Measurements from ENCODE around the gene SPIB.

DNA sequence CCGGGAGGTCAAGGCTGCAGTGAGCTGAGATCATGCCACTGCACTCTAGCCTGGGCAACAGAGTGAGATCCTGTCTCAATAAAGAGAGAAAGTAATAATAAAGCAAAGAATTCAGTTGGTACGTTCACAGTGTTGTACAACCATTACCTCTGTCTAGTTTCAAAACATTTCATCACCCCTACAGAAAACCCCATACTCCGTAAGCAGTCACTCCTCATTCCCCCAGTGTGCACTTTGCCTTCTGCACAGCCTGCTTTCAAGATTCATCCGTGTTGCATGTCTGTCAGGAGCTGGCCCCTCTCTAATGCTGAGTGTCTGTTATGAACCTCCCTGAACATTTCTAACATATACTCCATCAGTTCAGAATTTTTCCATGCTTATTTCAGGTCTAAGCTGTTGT is 25.1 kb upstream of the SPIB start:
- TF ChIP-seq, protein P1, sequence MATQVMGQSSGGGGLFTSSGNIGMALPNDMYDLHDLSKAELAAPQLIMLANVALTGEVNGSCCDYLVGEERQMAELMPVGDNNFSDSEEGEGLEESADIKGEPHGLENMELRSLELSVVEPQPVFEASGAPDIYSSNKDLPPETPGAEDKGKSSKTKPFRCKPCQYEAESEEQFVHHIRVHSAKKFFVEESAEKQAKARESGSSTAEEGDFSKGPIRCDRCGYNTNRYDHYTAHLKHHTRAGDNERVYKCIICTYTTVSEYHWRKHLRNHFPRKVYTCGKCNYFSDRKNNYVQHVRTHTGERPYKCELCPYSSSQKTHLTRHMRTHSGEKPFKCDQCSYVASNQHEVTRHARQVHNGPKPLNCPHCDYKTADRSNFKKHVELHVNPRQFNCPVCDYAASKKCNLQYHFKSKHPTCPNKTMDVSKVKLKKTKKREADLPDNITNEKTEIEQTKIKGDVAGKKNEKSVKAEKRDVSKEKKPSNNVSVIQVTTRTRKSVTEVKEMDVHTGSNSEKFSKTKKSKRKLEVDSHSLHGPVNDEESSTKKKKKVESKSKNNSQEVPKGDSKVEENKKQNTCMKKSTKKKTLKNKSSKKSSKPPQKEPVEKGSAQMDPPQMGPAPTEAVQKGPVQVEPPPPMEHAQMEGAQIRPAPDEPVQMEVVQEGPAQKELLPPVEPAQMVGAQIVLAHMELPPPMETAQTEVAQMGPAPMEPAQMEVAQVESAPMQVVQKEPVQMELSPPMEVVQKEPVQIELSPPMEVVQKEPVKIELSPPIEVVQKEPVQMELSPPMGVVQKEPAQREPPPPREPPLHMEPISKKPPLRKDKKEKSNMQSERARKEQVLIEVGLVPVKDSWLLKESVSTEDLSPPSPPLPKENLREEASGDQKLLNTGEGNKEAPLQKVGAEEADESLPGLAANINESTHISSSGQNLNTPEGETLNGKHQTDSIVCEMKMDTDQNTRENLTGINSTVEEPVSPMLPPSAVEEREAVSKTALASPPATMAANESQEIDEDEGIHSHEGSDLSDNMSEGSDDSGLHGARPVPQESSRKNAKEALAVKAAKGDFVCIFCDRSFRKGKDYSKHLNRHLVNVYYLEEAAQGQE (IDR thresholded peaks at IDR 0.05): no peak
- TF ChIP-seq, protein P2, sequence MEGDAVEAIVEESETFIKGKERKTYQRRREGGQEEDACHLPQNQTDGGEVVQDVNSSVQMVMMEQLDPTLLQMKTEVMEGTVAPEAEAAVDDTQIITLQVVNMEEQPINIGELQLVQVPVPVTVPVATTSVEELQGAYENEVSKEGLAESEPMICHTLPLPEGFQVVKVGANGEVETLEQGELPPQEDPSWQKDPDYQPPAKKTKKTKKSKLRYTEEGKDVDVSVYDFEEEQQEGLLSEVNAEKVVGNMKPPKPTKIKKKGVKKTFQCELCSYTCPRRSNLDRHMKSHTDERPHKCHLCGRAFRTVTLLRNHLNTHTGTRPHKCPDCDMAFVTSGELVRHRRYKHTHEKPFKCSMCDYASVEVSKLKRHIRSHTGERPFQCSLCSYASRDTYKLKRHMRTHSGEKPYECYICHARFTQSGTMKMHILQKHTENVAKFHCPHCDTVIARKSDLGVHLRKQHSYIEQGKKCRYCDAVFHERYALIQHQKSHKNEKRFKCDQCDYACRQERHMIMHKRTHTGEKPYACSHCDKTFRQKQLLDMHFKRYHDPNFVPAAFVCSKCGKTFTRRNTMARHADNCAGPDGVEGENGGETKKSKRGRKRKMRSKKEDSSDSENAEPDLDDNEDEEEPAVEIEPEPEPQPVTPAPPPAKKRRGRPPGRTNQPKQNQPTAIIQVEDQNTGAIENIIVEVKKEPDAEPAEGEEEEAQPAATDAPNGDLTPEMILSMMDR (IDR thresholded peaks at IDR 0.05; ENCODE audit: low read depth, low read length, missing input control): no peak
- no peak for TF ChIP-seq YY1 (IDR thresholded peaks at IDR 0.05)
- no peak for TF ChIP-seq RAD21 (IDR thresholded peaks at IDR 0.05)
- no peak for TF ChIP-seq EGR1 (IDR thresholded peaks at IDR 0.05; ENCODE audit: low read depth in 2 of 2)
- no peak for TF ChIP-seq TAF1 (conservative IDR thresholded peaks at IDR 0.05)
- no peak for TF ChIP-seq FOXA1 (IDR thresholded peaks at IDR 0.05)

All from liver (tissue), 3 donors.